ENCODE results near the gene CYB5RL. TPM values are rescaled to one million over a fixed set of nuclear protein-coding genes. Genes with fewer than 3 reads are reported as not detected.
"Not testable (repeated sequence)": the region's sequence is repeated elsewhere in the genome, so short reads cannot be mapped to it uniquely, and the experiment has no call there.

The CYB5RL gene
- total RNA-seq, 1 donor from 2014 or later: 6.7 TPM

DNA sequence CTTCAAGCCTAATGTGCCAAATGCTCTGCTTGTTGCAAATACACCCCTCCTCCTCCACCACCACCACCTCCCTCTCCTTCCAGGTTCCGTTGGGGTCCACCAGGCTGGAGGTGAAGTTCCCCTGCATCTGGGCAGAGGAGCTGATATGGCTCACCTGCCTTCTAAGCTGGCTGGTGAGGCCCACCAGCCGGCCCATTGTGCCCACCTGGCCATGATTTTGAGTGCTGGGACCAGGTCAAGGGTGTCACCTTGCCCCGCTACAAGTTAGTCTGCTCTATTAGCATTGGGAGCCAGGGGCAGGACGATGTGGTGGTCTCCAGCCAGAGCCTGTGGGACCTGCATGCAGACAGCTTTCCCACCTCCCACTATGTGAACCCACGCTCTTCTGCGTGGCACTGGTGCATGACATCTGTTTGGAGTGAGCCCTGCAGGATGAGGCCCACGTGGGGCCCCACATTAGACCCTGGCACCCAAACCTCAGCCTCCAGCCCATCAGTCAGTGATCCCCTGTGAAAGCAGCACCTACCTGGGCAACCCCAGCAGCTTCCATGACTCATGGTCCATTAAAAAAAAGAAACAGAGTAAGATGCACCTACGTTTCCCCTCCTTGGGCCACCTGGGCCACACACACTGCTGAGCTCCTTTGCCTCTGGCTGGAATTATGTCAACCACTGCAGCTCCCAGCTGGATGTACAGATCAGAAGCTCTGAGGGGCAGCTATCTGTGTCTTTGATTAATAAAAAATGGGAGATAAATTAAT is 31.4 kb downstream of the CYB5RL start:
- peaks cover 23% of the 10 kb centered on the region for H3K4me1 Mint-ChIP-seq (ENCODE audit: unreplicated experiment)
- TF ChIP-seq CTCF (IDR thresholded peaks at IDR 0.05; ENCODE audit: unreplicated experiment): no peak
- no peak overlapping the region for H3K27ac Mint-ChIP-seq (ENCODE audit: unreplicated experiment)
- no peaks in the 10 kb centered on the region for H3K27me3 Mint-ChIP-seq (ENCODE audit: unreplicated experiment)
- no peaks in the 10 kb centered on the region for H3K36me3 Mint-ChIP-seq (ENCODE audit: low read depth, unreplicated experiment)
- H3K9me3 Mint-ChIP-seq (ENCODE audit: unreplicated experiment): no peaks in the 10 kb centered on the region
- no peak for DNase-seq (ENCODE audit: low spot score)
- H3K4me3 Mint-ChIP-seq (ENCODE audit: unreplicated experiment): no peak overlapping the region

DNA sequence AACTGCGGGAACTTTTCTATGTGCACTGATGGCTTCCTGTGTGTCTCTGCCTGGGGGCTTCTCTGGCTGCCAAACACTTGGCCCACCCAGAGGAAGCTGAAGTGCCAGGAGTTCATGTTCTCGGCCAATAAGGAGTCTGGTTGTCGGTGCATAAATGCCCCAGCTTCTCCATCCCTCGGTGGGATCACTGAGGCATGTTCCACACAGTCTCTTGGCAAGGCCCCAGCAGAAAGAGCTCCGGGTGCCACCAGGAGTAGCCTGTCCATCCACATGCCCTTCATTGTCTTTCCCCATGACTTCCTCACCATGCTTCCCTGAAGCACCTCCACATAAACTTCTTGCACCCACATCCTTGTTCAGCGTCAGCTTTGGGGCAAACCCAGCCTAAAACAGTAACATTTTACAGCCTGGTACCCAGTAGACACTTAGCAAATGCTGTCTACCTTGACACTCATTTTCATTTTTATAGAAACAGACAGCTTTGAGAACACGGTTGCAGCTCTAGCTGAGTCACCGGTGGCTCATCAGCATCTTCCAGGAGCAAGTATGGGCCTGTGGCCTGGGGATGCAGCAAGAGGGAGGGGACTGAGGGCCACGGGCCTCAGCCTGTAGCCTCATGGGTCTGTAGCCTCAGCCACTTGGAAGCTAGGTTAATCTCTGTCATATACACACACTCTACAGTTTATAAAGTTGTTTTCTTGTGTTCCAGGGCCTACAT is 32.2 kb downstream of the CYB5RL start:
- peaks cover 20% of the 10 kb centered on the region for H3K4me1 Mint-ChIP-seq (ENCODE audit: unreplicated experiment)
- no peak for DNase-seq (ENCODE audit: low spot score)
- no peak overlapping the region for H3K27ac Mint-ChIP-seq (ENCODE audit: unreplicated experiment)

DNA sequence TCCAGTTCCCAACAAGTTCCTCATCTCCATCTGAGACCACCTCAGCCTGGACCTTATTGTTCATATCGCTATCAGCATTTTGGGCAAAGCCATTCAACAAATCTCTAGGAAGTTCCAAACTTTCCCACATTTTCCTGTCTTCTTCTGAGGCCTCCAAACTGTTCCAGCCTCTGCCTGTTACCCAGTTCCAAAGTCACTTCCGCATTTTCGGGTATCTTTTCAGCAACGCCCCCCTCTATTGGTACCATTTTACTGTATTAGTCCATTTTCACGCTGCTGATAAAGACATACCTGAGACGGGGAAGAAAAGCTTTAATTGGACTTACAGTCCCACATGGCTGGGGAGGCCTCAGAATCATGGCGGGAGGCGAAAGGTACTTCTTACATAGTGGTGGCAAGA is 33.5 kb downstream of the CYB5RL start:
- H3K27ac Mint-ChIP-seq (ENCODE audit: unreplicated experiment); H3K4me3 Mint-ChIP-seq (ENCODE audit: unreplicated experiment); H3K27me3 Mint-ChIP-seq (ENCODE audit: unreplicated experiment); H3K36me3 Mint-ChIP-seq (ENCODE audit: low read depth, unreplicated experiment); H3K9me3 Mint-ChIP-seq (ENCODE audit: unreplicated experiment); DNase-seq (ENCODE audit: low spot score): not testable (repeated sequence)
- H3K4me1 Mint-ChIP-seq (ENCODE audit: unreplicated experiment): peaks cover 12% of the 10 kb centered on the region

More for the DNA sequence above, 32.2 kb downstream of the CYB5RL start:
- H3K9me3 Mint-ChIP-seq (ENCODE audit: unreplicated experiment): no peaks in the 10 kb centered on the region
- H3K36me3 Mint-ChIP-seq (ENCODE audit: low read depth, unreplicated experiment): no peaks in the 10 kb centered on the region
- no peak for TF ChIP-seq CTCF (IDR thresholded peaks at IDR 0.05; ENCODE audit: unreplicated experiment)
- H3K4me3 Mint-ChIP-seq (ENCODE audit: unreplicated experiment): no peak overlapping the region
- peaks cover 1% of the 10 kb centered on the region for H3K27me3 Mint-ChIP-seq (ENCODE audit: unreplicated experiment)

- no peak overlapping the region for H3K4me3 Mint-ChIP-seq (ENCODE audit: unreplicated experiment)
- no peak for TF ChIP-seq CTCF (IDR thresholded peaks at IDR 0.05; ENCODE audit: unreplicated experiment)
- H3K4me1 Mint-ChIP-seq (ENCODE audit: unreplicated experiment): peaks cover 6% of the 10 kb centered on the region
- no peak for DNase-seq (ENCODE audit: low spot score)
- no peaks in the 10 kb centered on the region for H3K36me3 Mint-ChIP-seq (ENCODE audit: low read depth, unreplicated experiment)
- no peak overlapping the region for H3K27ac Mint-ChIP-seq (ENCODE audit: unreplicated experiment)
- no peaks in the 10 kb centered on the region for H3K9me3 Mint-ChIP-seq (ENCODE audit: unreplicated experiment)
- H3K27me3 Mint-ChIP-seq (ENCODE audit: unreplicated experiment): peaks cover 2% of the 10 kb centered on the region
Observed at GRCh38 chr1:54165146-54165545, 34.7 kb downstream of the CYB5RL start.

- no peak for TF ChIP-seq CTCF (IDR thresholded peaks at IDR 0.05; ENCODE audit: unreplicated experiment)
- H3K9me3 Mint-ChIP-seq (ENCODE audit: unreplicated experiment): no peaks in the 10 kb centered on the region
- H3K27me3 Mint-ChIP-seq (ENCODE audit: unreplicated experiment): peaks cover 2% of the 10 kb centered on the region
- no peak for DNase-seq (ENCODE audit: low spot score)
- peaks cover 6% of the 10 kb centered on the region for H3K4me1 Mint-ChIP-seq (ENCODE audit: unreplicated experiment)
- H3K36me3 Mint-ChIP-seq (ENCODE audit: low read depth, unreplicated experiment): no peaks in the 10 kb centered on the region
- H3K27ac Mint-ChIP-seq (ENCODE audit: unreplicated experiment): no peak overlapping the region
- H3K4me3 Mint-ChIP-seq (ENCODE audit: unreplicated experiment): no peak overlapping the region
Observed at GRCh38 chr1:54163573-54163972, 36.3 kb downstream of the CYB5RL start.

Data from endothelial cell (in vitro differentiated cells).